HepG2 (cell line): ENCODE data around the gene ORMDL2.

Source experiments
- ELF3 ChIP-seq: IDR thresholded peaks from 2 replicates; pipeline ENCODE4 v1.6.1; 2016; ENCODE audit warnings: missing genetic modification reagents, missing compliant biosample characterization
- EZH2 ChIP-seq: conservative IDR thresholded peaks from 2 replicates; pipeline ENCODE4 v1.6.1; 2012; ENCODE audit warnings: mild to moderate bottlenecking, low read depth, low read length, moderate library complexity
- HCFC1 ChIP-seq: fragments of 150-350 bp; IDR thresholded peaks from 2 replicates; pipeline ENCODE4 v1.6.1; 2014; ENCODE audit warnings: low read depth, low read length
- MXI1 ChIP-seq: IDR thresholded peaks from 3 replicates; pipeline ENCODE4 v1.6.1; 2012; ENCODE audit warnings: low read depth, low read length, inconsistent platforms, borderline replicate concordance
- MYNN ChIP-seq: sonication (generic); formaldehyde crosslinking; IDR thresholded peaks from 2 replicates; pipeline ENCODE4 v1.4.0; 2020; ENCODE audit warnings: mild to moderate bottlenecking, low read depth, missing genetic modification reagents
- SMC3 ChIP-seq: IDR thresholded peaks from 2 replicates; pipeline ENCODE4 v1.6.1; 2011; ENCODE audit warnings: low read length, improper control_type of control experiment
- ZFP90 ChIP-seq: sonication (generic); formaldehyde crosslinking; IDR thresholded peaks from 2 replicates; pipeline ENCODE4 v1.8.0; 2022; ENCODE audit warnings: missing genetic modification reagents, mild to moderate bottlenecking, inconsistent platforms, borderline replicate concordance
- ZNF44 ChIP-seq: sonication (generic); formaldehyde crosslinking; IDR thresholded peaks from 2 replicates; pipeline ENCODE4 v1.5.1; 2020; ENCODE audit warnings: mild to moderate bottlenecking, missing genetic modification reagents
- TF ChIP-seq, protein P1 (sequence below): sonication (generic); formaldehyde crosslinking; IDR thresholded peaks from 2 replicates; pipeline ENCODE4 v1.8.0; 2022; ENCODE audit warnings: missing genetic modification reagents, low read depth, mild to moderate bottlenecking, borderline replicate concordance

GRCh38 chr12:55818140-55818728 is 393 bp downstream of the ORMDL2 start:
- TF ChIP-seq MXI1 = no peak
- TF ChIP-seq SMC3 = no peak
- TF ChIP-seq, protein P1, sequence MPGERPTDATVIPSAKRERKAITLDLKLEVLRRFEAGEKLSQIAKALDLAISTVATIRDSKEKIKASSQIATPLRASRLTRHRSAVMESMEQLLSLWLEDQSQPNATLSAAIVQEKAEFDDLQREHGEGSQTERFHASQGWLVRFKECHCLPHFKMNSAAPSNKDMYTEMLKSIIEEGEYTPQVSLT (CRISPR knock-in tag) = no peak
- TF ChIP-seq MYNN (CRISPR knock-in tag) = no peak
- no peak for TF ChIP-seq ZNF44 (CRISPR knock-in tag)
- TF ChIP-seq ZFP90 (CRISPR knock-in tag) = 0 out of 2 replicates have a peak, but pooled peaks have one; percentile 4
- no peak for TF ChIP-seq HCFC1
- TF ChIP-seq EZH2 = no peak
- TF ChIP-seq ELF3 (CRISPR knock-in tag) = no peak; the same call in 1 of the 2 replicates
